SW 1271 (cell line): Measurements from ENCODE around the gene MINDY4.

Experiments
- DNase-seq, 2 experiments: peaks; one replicate each; lab custom pipeline; 2025; lab: John Stamatoyannopoulos, UW

The MINDY4 gene

GRCh38 chr7:30853576-30853975 lies 82.4 kb downstream of the MINDY4 start:
- no peak for DNase-seq

DNA sequence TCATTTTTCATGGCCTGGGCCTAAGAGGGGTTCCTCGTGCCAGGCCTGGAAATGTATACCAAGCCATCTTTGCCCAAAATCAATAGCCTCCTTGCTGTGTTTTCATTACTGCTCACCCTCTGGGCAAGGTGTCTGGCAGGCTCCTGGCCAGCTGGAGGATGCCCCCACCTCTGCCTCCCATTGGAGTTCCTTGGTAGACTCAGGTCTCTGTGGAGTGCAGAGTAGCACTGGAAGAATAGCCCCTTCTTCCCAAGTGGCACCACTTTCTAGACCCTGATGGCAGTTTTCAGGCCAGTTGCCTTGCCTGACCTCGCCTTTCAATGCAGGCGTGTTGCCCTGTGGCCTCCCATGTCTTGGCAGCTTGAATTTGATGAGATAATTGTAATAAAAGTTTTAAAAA lies 84.7 kb downstream of the MINDY4 start:
- DNase-seq, result no peak

- DNase-seq, result no peak
These were observed 87.4 kb downstream of the MINDY4 start for GRCh38 chr7:30858576-30858975.

- DNase-seq, result no peak
These were observed 88.2 kb downstream of the MINDY4 start for GRCh38 chr7:30859202-30859939.

DNA sequence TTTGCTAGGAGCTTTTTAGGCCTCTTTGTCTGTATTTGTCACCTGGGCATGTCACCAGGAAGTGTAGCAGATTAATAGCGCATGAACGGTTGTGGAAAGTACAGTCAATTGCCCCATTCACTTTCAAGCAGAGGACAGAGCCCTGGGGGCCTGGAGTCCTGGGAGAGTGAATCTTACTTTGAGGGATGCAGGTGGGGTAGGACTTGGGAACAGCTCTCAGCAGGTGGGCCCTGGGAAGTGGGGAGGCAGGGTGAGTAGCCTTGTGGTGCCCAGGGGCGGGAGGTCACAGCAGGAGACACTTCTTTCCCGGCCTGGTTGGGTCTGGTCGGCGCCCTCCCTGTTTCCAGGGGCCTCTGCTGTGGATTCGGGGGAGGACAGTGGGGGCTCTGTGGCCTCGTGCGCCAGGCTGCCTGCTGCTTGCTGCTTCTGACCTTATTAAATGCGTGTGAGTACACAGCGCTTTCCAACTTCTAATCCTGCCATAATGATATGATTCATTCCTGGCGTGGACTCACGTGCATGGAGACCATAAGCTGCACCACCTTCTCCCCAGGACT lies 88.8 kb downstream of the MINDY4 start:
- no peak for DNase-seq

DNA sequence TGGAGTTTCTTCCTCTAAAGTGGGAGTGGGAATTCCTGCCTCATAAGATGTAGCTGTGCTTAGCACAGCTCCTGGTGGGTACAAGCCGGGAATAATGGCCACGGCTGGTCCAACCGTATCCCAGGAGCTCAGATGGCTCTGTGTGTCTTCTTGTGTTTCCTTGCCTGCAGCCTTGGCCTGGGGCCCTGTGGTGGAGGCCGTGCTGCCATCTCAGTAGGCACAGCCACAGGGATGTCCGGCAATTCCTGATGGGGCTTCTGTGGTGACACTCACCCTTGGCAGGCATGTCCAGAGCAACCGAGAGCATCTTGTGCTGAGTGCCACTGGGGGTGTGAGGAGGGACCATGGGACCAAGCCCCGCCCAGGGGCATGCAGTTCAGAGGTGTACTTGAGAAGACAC lies 90.4 kb downstream of the MINDY4 start:
- DNase-seq, result no peak

DNA sequence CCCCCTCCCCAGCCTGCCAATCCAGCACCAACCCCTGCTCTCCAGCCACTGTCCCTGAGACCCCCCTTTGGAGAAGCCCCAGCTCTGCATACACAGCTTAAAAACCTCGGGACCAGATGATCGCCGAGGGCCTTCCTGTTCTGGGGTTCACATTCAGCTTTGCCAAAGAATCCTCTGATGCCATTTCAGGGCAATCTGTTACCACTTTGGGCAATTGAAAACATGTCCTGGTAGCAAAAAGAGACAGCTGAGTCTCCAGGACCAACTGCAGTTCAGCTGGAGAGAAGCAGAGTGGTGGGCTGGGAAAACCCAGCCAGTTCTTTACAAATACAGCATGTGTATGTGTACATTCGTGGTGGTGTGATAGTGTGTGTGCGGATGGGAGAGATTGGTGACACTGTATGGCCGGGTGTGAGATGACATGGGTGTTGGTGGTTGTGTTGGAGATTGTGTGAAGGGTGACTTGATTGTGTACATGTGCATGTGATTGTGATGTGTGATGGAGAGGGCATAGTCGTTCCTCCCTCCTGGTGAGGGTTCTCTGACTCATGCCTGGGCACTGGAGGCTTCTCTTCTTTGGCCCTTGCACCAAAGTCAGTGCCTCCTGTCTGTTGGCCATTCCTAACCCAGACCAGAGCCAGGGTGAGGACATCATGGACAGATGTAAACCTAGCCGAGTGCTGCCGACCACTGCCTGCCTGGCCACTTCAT lies 91.9 kb downstream of the MINDY4 start:
- DNase-seq, result no peak

DNA sequence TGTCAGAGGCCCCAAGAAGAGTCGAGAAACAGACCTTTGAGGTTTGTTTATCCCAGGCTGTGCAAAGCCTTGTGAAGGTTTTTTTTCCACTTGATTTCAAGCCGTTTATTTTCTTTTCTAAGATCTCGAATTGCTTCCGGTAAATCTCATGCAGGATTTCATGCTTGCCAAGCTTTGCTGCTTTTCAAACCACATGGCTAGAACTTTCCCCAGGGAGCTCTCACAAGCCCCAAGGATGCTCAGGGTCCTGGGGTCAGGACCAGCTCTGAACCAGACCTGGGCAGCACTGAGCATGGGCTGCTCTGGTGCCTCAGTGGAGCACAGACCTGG lies 92.5 kb downstream of the MINDY4 start:
- DNase-seq, result no peak

- DNase-seq, result no peak
These were observed 92.9 kb downstream of the MINDY4 start for GRCh38 chr7:30864101-30864500.

- DNase-seq, result no peak
These were observed 93.9 kb downstream of the MINDY4 start for GRCh38 chr7:30865076-30865475.

- DNase-seq, result no peak
These were observed 94.6 kb downstream of the MINDY4 start for GRCh38 chr7:30865821-30866220.

DNA sequence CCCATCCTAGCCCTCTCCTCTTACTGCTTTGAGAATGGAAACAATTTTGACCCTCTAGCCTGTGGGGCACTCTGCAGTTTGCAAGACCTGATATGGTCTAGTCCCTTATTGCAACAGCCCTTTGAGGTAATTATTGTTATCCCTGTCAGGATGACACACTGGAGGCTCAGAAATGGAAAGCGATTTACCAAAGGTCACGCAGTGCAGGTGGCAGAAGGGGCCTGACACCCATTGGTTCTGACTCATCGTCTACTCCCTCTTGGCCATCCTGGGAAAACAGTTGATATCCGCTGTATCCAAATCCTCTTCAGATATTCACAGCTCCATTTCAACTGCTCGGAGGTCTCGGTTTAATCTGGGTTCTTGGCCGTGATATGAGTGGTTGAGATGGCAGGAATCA lies 95.7 kb downstream of the MINDY4 start:
- no peak for DNase-seq

DNA sequence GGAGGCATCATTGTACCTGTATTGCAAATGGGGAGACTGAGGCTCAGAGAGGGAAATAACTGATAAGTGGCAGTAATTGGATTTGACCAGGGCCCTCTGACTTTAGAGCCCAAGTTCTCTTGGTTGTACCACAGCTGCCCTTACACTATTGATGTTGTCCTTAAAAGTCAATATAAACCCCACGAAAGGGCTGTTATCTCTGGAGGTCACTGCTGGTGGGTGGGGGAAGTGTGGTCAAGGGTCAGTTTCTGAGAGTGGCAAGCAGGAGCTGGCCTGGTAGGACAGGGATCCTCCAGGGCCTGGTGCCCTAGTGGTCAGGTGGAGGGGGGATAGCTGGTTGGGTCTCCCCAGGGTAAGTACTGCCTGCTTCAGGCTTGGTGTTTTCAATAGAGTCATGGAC lies 96.3 kb downstream of the MINDY4 start:
- DNase-seq, result no peak

GRCh38 chr7:30869794-30870611 lies 98.8 kb downstream of the MINDY4 start:
- no peak for DNase-seq

GRCh38 chr7:30870821-30871518 lies 99.8 kb downstream of the MINDY4 start:
- no peak for DNase-seq

- no peak for DNase-seq
These were observed 100.4 kb downstream of the MINDY4 start for GRCh38 chr7:30871655-30872054.

DNA sequence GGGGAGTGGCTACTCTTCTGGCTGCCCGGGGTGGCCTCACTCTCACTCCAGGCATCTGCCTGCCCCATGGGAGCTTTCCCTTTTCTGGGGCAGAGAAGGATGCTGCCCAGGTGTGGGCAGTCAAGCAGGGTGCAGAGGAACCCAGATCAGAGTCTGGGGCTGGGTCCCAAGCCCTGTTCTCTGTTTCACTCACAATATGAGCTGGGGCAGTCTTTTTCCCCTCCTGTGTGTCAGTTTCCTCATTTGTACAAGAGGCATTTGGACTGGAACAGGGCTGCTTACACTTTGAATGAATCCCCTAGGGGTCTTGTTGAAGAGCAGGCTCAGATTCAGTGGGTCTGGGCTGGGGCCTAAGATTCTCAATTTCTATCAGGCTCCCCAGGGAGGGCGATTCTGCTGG lies 102.0 kb downstream of the MINDY4 start:
- no peak for DNase-seq

DNA sequence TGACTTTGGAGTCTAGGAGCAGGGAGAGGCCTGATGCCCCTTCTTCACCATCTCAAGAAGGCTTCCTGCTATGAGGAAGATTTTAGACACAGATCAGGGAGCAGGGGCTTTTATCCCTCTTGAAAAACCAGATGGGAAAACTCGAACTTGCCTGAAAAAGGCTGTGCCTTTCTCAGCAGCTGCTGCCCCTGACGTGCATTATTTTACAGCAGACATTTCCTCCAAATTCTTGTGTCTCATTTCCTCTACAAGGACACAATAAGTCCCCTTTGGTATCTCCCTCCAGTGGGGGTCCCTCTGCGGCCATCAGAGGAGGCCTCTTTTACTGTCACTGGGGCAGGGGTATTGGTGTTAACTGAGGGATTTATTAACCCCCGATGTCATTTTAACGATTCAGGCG lies 102.4 kb downstream of the MINDY4 start:
- DNase-seq, result no peak

DNA sequence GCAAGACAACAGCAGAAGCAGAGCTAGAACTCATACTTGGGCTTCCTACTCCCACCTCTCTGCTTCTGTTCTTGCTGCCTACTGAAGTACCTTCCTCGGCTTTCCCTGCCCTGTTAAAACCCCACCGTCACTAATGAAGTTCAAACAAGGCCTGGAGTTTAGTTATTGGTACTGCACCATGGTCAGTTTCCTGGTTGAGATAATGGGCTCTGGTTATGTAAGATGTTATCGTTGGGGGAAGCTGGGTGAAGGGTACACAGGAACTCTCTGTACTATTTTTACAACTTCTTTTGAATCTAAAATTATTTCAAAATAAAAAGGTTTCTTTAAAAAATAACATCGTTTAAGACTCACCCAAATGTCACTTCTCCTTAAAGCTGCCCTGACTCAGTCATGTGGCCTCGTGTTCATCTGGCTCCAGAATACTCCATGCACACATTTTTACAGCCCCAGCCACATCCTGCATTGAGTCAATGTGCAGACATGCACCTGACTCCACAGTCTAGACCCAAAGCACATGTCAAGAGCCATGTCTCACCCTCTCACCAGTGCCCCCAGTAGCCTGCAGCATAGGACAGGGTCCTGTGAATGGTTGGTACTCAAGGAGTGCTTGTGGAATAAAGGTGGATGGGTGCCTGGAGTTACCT lies 103.6 kb downstream of the MINDY4 start:
- DNase-seq, result no peak

- no peak for DNase-seq
These were observed 106.0 kb downstream of the MINDY4 start for GRCh38 chr7:30877015-30877769.

DNA sequence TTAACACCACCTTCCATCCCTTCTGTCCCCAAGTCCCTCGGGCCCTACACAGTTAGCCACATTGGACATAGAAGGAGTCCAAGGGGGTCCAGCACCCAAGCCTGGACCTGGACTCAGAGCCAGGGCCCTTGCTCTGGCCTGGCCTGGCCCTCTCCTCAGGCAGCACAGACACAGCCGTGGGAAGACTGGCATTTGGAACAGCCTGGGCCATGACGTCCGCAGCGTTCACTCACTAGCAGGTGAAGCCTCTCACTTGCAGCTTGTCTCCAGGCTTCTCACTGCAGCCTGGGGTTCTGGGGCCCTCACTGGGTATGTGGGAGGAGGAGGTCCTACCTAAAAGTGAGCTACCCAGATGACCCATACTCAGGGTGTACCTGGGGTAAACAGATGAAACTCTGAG lies 106.8 kb downstream of the MINDY4 start:
- DNase-seq, result no peak
